ENCODE results near the gene SPRR5.

The SPRR5 gene

GRCh38 chr1:152906023-152906565 is 40.9 kb upstream of the SPRR5 start:
- Histone ChIP-seq H2AFZ (ENCODE audit: low read depth, low read length) (no peak overlapping the region), H3K4me3 (ENCODE audit: low read depth in 1 of 2, low read length in 2 of 2) (no peak overlapping the region), H3K4me1 (ENCODE audit: insufficient read depth, low read length) (no peaks in the 10 kb centered on the region), H3K36me3 (ENCODE audit: insufficient read depth, low read length) (no peaks in the 10 kb centered on the region), H4K20me1 (ENCODE audit: insufficient read depth, low read length) (no peaks in the 10 kb centered on the region), H3K9me3 (ENCODE audit: insufficient read depth, low read length, severe bottlenecking) (no peaks in the 10 kb centered on the region), H3K4me2 (ENCODE audit: insufficient read depth, low read length) (no peak overlapping the region), H3K27ac (ENCODE audit: low read length) (no peak overlapping the region), H3K9ac (ENCODE audit: low read depth, low read length) (no peak overlapping the region), H3K79me2 (ENCODE audit: insufficient read depth, low read length) (no peaks in the 10 kb centered on the region), H3K27me3 (ENCODE audit: insufficient read depth, low read length, poor library complexity) (peaks cover 14% of the 10 kb centered on the region)
- ATAC-seq (ENCODE audit: insufficient read depth, low read depth): no peak
- TF ChIP-seq EZH2 (IDR thresholded peaks at IDR 0.05; ENCODE audit: borderline replicate concordance, low read depth, low read length, severe bottlenecking): no peak
- TF ChIP-seq, protein P1, sequence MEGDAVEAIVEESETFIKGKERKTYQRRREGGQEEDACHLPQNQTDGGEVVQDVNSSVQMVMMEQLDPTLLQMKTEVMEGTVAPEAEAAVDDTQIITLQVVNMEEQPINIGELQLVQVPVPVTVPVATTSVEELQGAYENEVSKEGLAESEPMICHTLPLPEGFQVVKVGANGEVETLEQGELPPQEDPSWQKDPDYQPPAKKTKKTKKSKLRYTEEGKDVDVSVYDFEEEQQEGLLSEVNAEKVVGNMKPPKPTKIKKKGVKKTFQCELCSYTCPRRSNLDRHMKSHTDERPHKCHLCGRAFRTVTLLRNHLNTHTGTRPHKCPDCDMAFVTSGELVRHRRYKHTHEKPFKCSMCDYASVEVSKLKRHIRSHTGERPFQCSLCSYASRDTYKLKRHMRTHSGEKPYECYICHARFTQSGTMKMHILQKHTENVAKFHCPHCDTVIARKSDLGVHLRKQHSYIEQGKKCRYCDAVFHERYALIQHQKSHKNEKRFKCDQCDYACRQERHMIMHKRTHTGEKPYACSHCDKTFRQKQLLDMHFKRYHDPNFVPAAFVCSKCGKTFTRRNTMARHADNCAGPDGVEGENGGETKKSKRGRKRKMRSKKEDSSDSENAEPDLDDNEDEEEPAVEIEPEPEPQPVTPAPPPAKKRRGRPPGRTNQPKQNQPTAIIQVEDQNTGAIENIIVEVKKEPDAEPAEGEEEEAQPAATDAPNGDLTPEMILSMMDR (IDR thresholded peaks at IDR 0.05; ENCODE audit: borderline replicate concordance, extremely low read depth, low read length, poor library complexity, severe bottlenecking): no peak
- DNase-seq: no peak

GRCh38 chr1:152907686-152908601 is 39.1 kb upstream of the SPRR5 start, which contains the start of gene IVL:
Gene IVL (plus strand): TSS chr1:152908546. CDS start chr1:152909798, 1,252 bp downstream.
- no peaks in the 10 kb centered on the region for H3K79me2 ChIP-seq (ENCODE audit: insufficient read depth, low read length)
- no peaks in the 10 kb centered on the region for H3K4me1 ChIP-seq (ENCODE audit: insufficient read depth, low read length)
- no peaks in the 10 kb centered on the region for H3K36me3 ChIP-seq (ENCODE audit: insufficient read depth, low read length)
- no peaks in the 10 kb centered on the region for H3K9me3 ChIP-seq (ENCODE audit: insufficient read depth, low read length, severe bottlenecking)
- peaks cover 14% of the 10 kb centered on the region for H3K27me3 ChIP-seq (ENCODE audit: insufficient read depth, low read length, poor library complexity)
- no peak within 1 kb of the TSS for H3K4me3 ChIP-seq (ENCODE audit: low read depth in 1 of 2, low read length in 2 of 2)
- no peak for DNase-seq
- no peak within 1 kb of the TSS for H3K27ac ChIP-seq (ENCODE audit: low read length)
- H4K20me1 ChIP-seq (ENCODE audit: insufficient read depth, low read length): no peaks in the 10 kb centered on the region
- no peak within 1 kb of the TSS for H2AFZ ChIP-seq (ENCODE audit: low read depth, low read length)
- TF ChIP-seq, protein P1 (IDR thresholded peaks at IDR 0.05; ENCODE audit: borderline replicate concordance, extremely low read depth, low read length, poor library complexity, severe bottlenecking): no peak
- TF ChIP-seq EZH2 (IDR thresholded peaks at IDR 0.05; ENCODE audit: borderline replicate concordance, low read depth, low read length, severe bottlenecking): no peak
- no peak within 1 kb of the TSS for H3K9ac ChIP-seq (ENCODE audit: low read depth, low read length)
- H3K4me2 ChIP-seq (ENCODE audit: insufficient read depth, low read length): no peak within 1 kb of the TSS
- no peak for ATAC-seq (ENCODE audit: insufficient read depth, low read depth)

DNA sequence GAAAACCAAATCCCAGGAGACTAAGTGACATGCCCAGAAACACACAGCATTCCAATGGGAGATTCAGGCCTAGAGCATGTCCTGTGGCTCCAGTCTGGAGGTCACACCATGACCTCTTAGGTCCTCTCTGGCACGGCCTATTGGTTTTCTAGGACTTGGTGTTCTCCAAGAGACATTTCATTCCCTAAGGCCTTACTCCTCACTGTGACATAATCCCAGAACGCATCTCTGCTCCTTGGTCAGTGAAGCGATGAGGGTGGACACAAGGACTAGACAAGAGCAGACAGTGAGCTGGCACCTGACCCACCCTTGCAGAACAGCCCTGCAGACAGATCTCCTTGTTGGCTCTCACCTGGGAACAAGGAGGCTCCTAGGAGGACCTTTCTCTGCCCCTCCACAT is 37.8 kb upstream of the SPRR5 start:
- Histone ChIP-seq H3K36me3 (ENCODE audit: insufficient read depth, low read length) (no peaks in the 10 kb centered on the region), H3K4me3 (ENCODE audit: low read depth in 1 of 2, low read length in 2 of 2) (no peak overlapping the region), H3K9ac (ENCODE audit: low read depth, low read length) (no peak overlapping the region), H3K27me3 (ENCODE audit: insufficient read depth, low read length, poor library complexity) (peaks cover 13% of the 10 kb centered on the region), H3K79me2 (ENCODE audit: insufficient read depth, low read length) (no peaks in the 10 kb centered on the region), H4K20me1 (ENCODE audit: insufficient read depth, low read length) (no peaks in the 10 kb centered on the region), H2AFZ (ENCODE audit: low read depth, low read length) (no peak overlapping the region), H3K4me2 (ENCODE audit: insufficient read depth, low read length) (no peak overlapping the region), H3K4me1 (ENCODE audit: insufficient read depth, low read length) (no peaks in the 10 kb centered on the region), H3K27ac (ENCODE audit: low read length) (no peak overlapping the region), H3K9me3 (ENCODE audit: insufficient read depth, low read length, severe bottlenecking) (no peaks in the 10 kb centered on the region)
- ATAC-seq (ENCODE audit: insufficient read depth, low read depth): no peak
- no peak for DNase-seq
- TF ChIP-seq EZH2 (IDR thresholded peaks at IDR 0.05; ENCODE audit: borderline replicate concordance, low read depth, low read length, severe bottlenecking): no peak
- TF ChIP-seq, protein P1 (IDR thresholded peaks at IDR 0.05; ENCODE audit: borderline replicate concordance, extremely low read depth, low read length, poor library complexity, severe bottlenecking): no peak
